GM23338 (cell line): ENCODE results near the gene RUNDC3A. TPM values are rescaled to one million over a fixed set of nuclear protein-coding genes. Genes with fewer than 3 reads are reported as not detected.

Experiments
- ATAC-seq: fragments of 200-7000 bp; cut with Tn5 transposase; 3 replicates; pipeline ENCODE4 v1.9.1; 2020
- DNase-seq: peaks from one replicate; pipeline ENCODE4 v3.0.0-alpha.2; 2015; ENCODE audit warnings: low spot score
- H2AFZ ChIP-seq: fragments of 200-600 bp; sonication (generic); 2 replicates; pipeline ENCODE4 v1.8.0; 2016; ENCODE audit warnings: antibody characterized with exemption, mild to moderate bottlenecking, moderate library complexity
- H3F3A ChIP-seq: fragments of 200-600 bp; sonication (generic); replicated peaks from 2 replicates; pipeline ENCODE4 v1.8.0; 2017; ENCODE audit warnings: antibody characterized with exemption, mixed run types, low read depth
- H3K27ac ChIP-seq: fragments of 200-600 bp; sonication (generic); 2 replicates; pipeline ENCODE4 v1.6.1; 2016; ENCODE audit warnings: low read depth
- H3K27me3 ChIP-seq: fragments of 200-600 bp; sonication (generic); 2 replicates; pipeline ENCODE4 v1.8.0; 2016; ENCODE audit warnings: mild to moderate bottlenecking, mixed run types, moderate library complexity; ENCODE audit not compliant: insufficient read depth
- H3K36me3 ChIP-seq: fragments of 200-600 bp; sonication (generic); 2 replicates; pipeline ENCODE4 v1.8.0; 2016; ENCODE audit warnings: mild to moderate bottlenecking; ENCODE audit not compliant: insufficient read depth
- H3K4me1 ChIP-seq: fragments of 200-600 bp; sonication (generic); 2 replicates; pipeline ENCODE4 v1.8.0; 2016; ENCODE audit warnings: mild to moderate bottlenecking, moderate library complexity; ENCODE audit not compliant: insufficient read depth
- H3K4me2 ChIP-seq: fragments of 200-600 bp; sonication (generic); 2 replicates; pipeline ENCODE4 v1.7.1; 2017; ENCODE audit warnings: mixed run types
- H3K4me3 ChIP-seq: fragments of 200-600 bp; sonication (generic); 2 replicates; pipeline ENCODE4 v1.6.1; 2016; ENCODE audit warnings: mixed run types
- H3K79me2 ChIP-seq: fragments of 200-600 bp; sonication (generic); replicated peaks from 2 replicates; pipeline ENCODE4 v1.8.0; 2017; ENCODE audit warnings: mild to moderate bottlenecking; ENCODE audit not compliant: insufficient read depth
- H3K9me2 ChIP-seq: fragments of 200-600 bp; sonication (generic); 2 replicates; pipeline ENCODE4 v1.8.0; 2017; ENCODE audit not compliant: insufficient read depth
- H4K20me1 ChIP-seq: fragments of 200-600 bp; sonication (generic); replicated peaks from 2 replicates; pipeline ENCODE4 v1.8.0; 2017; ENCODE audit warnings: mild to moderate bottlenecking; ENCODE audit not compliant: insufficient read depth
- H3K27ac Mint-ChIP-seq: 2 replicates; pipeline ENCODE4 v1.8.0; 2020; ENCODE audit warnings: inconsistent platforms, mild to moderate bottlenecking, moderate library complexity, mixed read lengths
- H3K27me3 Mint-ChIP-seq: 3 replicates; pipeline ENCODE4 v1.8.0; 2022; ENCODE audit warnings: low read depth, mild to moderate bottlenecking, moderate library complexity, mixed read lengths, inconsistent platforms; ENCODE audit not compliant: insufficient read depth, poor library complexity
- H3K36me3 Mint-ChIP-seq: 3 replicates; pipeline ENCODE4 v1.8.0; 2021; ENCODE audit warnings: low read depth, mild to moderate bottlenecking, inconsistent platforms, moderate library complexity, mixed read lengths
- H3K4me1 Mint-ChIP-seq: 3 replicates; pipeline ENCODE4 v1.8.0; 2020; ENCODE audit warnings: mild to moderate bottlenecking, inconsistent platforms, mixed read lengths
- H3K4me3 Mint-ChIP-seq: 3 replicates; pipeline ENCODE4 v1.8.0; 2021; ENCODE audit warnings: moderate library complexity, mild to moderate bottlenecking, inconsistent platforms, mixed read lengths
- H3K9me3 Mint-ChIP-seq: 3 replicates; pipeline ENCODE4 v1.8.0; 2020; ENCODE audit warnings: moderate library complexity, mild to moderate bottlenecking, inconsistent platforms, mixed read lengths
- CREB1 ChIP-seq: fragments of 250-450 bp; sonication (Bioruptor Pico); IDR thresholded peaks from 2 replicates; pipeline ENCODE4 v1.5.0; 2020; ENCODE audit warnings: low read depth, mild to moderate bottlenecking, moderate library complexity
- ETS1 ChIP-seq: IDR thresholded peaks from 2 replicates; pipeline ENCODE4 v1.6.1; 2016; ENCODE audit warnings: antibody characterized with exemption
- EZH2phosphoT487 ChIP-seq: fragments of 200-600 bp; sonication (generic); IDR thresholded peaks from one replicate; pipeline ENCODE4 v1.8.1; 2018; ENCODE audit warnings: antibody characterized with exemption; ENCODE audit not compliant: unreplicated experiment
- NANOG ChIP-seq: IDR thresholded peaks from 2 replicates; pipeline ENCODE4 v1.6.1; 2016; ENCODE audit warnings: antibody characterized with exemption, borderline replicate concordance
- POLR2AphosphoS5 ChIP-seq: IDR thresholded peaks from 2 replicates; pipeline ENCODE4 v1.6.1; 2016; ENCODE audit warnings: antibody characterized with exemption, low read depth
- REST ChIP-seq: IDR thresholded peaks from one replicate; pipeline ENCODE4 v1.6.1; 2018; ENCODE audit warnings: antibody characterized with exemption; ENCODE audit not compliant: unreplicated experiment
- ZNF114 ChIP-seq: fragments of 250-450 bp; sonication (Bioruptor Pico); IDR thresholded peaks from 2 replicates; pipeline ENCODE4 v1.5.0; 2020; ENCODE audit warnings: mild to moderate bottlenecking, moderate library complexity
- ZNF462 ChIP-seq: fragments of 250-450 bp; sonication (Bioruptor Pico); IDR thresholded peaks from 2 replicates; pipeline ENCODE4 v1.5.0; 2020; ENCODE audit warnings: mild to moderate bottlenecking, moderate library complexity
- polyA plus RNA-seq: library from polyadenylated mRNA; unstranded; fragments of >200 nt; fragmentation: Nextera tagmentation; extraction: Ambion mirVana; gene quantifications from 2 replicates; pipeline ENCODE4 v1.2.1, GENCODE V29; 2016
- total RNA-seq: library from RNA; depleted of rRNA; stranded (reverse); fragments of >200 nt; shearing (Covaris generic); gene quantifications from 2 replicates; pipeline ENCODE4 v1.2.3, GENCODE V29; 2014

The RUNDC3A gene
- total and polyA plus RNA-seq, 2 experiments from 2014 or later, result 3.7 to 5.5 TPM

GRCh38 chr17:44284024-44284400 is 24.4 kb upstream of the RUNDC3A start:
- Mint-ChIP-seq H3K9me3 (no peaks in the 10 kb centered on the region), H3K27ac (no peak overlapping the region), H3K36me3 (no peaks in the 10 kb centered on the region), H3K27me3 (peaks cover 15% of the 10 kb centered on the region), H3K4me3 (no peak overlapping the region), H3K4me1 (peaks cover 18% of the 10 kb centered on the region)
- Histone ChIP-seq H3K4me1 (peaks cover 13% of the 10 kb centered on the region), H3K4me3 (no peak overlapping the region), H3K27me3 (no peaks in the 10 kb centered on the region), H3K79me2 (no peaks in the 10 kb centered on the region), H3K9me2 (no peaks in the 10 kb centered on the region), H3K27ac (no peak overlapping the region), H3K36me3 (no peaks in the 10 kb centered on the region), H3K4me2 (no peak overlapping the region), H3F3A (no peaks in the 10 kb centered on the region), H2AFZ (no peak overlapping the region), H4K20me1 (no peaks in the 10 kb centered on the region)
- ATAC-seq (no peak), DNase-seq (no peak)
- TF ChIP-seq EZH2phosphoT487 (no peak), POLR2AphosphoS5 (no peak), ETS1 (no peak), CREB1 (no peak), REST (no peak)

GRCh38 chr17:44287651-44288050 is 20.8 kb upstream of the RUNDC3A start:
- H3K9me3 Mint-ChIP-seq, result no peaks in the 10 kb centered on the region
- ATAC-seq (no peak), DNase-seq (no peak)
- Histone ChIP-seq H3K9me2 (no peaks in the 10 kb centered on the region), H3K4me3 (no peak overlapping the region), H2AFZ (no peak overlapping the region), H3K4me2 (no peak overlapping the region), H4K20me1 (no peaks in the 10 kb centered on the region), H3K27me3 (no peaks in the 10 kb centered on the region), H3K27ac (no peak overlapping the region), H3F3A (no peaks in the 10 kb centered on the region), H3K79me2 (no peaks in the 10 kb centered on the region), H3K36me3 (no peaks in the 10 kb centered on the region), H3K4me1 (no peaks in the 10 kb centered on the region)
- H3K27ac Mint-ChIP-seq, result no peak overlapping the region
- H3K36me3 Mint-ChIP-seq, result no peaks in the 10 kb centered on the region
- H3K4me3 Mint-ChIP-seq, result no peak overlapping the region
- peaks cover 7% of the 10 kb centered on the region for H3K27me3 Mint-ChIP-seq
- H3K4me1 Mint-ChIP-seq, result peaks cover 4% of the 10 kb centered on the region; the same call in 1 of the 3 replicates
- no peak for TF ChIP-seq ZNF462 (CRISPR knock-in tag)
- TF ChIP-seq REST, result no peak
- no peak for TF ChIP-seq EZH2phosphoT487
- no peak for TF ChIP-seq ZNF114 (CRISPR knock-in tag)
- TF ChIP-seq NANOG, result no peak
